GM11168 (cell line): ENCODE results near the gene PITPNM3.

ENCODE experiments used
- in situ Hi-C: fragments of 300-500 bp; cut with MboI; formaldehyde crosslinking; loops from one replicate; pipeline ENCODE4 v1.12.0; 2022; ENCODE audit warnings: low sequenced_read_pairs; ENCODE audit not compliant: unreplicated experiment

The PITPNM3 gene

GRCh38 chr17:6505425-6506142, 50.8 kb downstream of the PITPNM3 start:
- in situ Hi-C loops: no loop called here

- in situ Hi-C loops: no loop called here
Observed at GRCh38 chr17:6503641-6504195, 52.6 kb downstream of the PITPNM3 start.

GRCh38 chr17:6502871-6503509, 53.4 kb downstream of the PITPNM3 start:
- in situ Hi-C loops: no loop called here

GRCh38 chr17:6502142-6502541, 54.2 kb downstream of the PITPNM3 start:
- in situ Hi-C loops: no loop called here

GRCh38 chr17:6501359-6501758, 55.0 kb downstream of the PITPNM3 start:
- in situ Hi-C loops: no loop called here

GRCh38 chr17:6498901-6499540, 57.3 kb downstream of the PITPNM3 start:
- in situ Hi-C loops: no loop called here

GRCh38 chr17:6498356-6498755, 58.0 kb downstream of the PITPNM3 start:
- in situ Hi-C loops: no loop called here

GRCh38 chr17:6497496-6498221, 58.7 kb downstream of the PITPNM3 start:
- in situ Hi-C loops: no loop called here

GRCh38 chr17:6496640-6497441, 59.5 kb downstream of the PITPNM3 start:
- in situ Hi-C loops: no loop called here

- in situ Hi-C loops: no loop called here
Observed at GRCh38 chr17:6496116-6496481, 60.3 kb downstream of the PITPNM3 start.

- in situ Hi-C loops: no loop called here
Observed at GRCh38 chr17:6495450-6496115, 60.8 kb downstream of the PITPNM3 start.

GRCh38 chr17:6494239-6494941, 62.0 kb downstream of the PITPNM3 start:
- in situ Hi-C loops: no loop called here

GRCh38 chr17:6492892-6493674, 63.3 kb downstream of the PITPNM3 start:
- in situ Hi-C loops: no loop called here

GRCh38 chr17:6491071-6491700, 65.2 kb downstream of the PITPNM3 start:
- in situ Hi-C loops: no loop called here

- in situ Hi-C loops: no loop called here
Observed at GRCh38 chr17:6489016-6489550, 67.3 kb downstream of the PITPNM3 start.

- in situ Hi-C loops: no loop called here
Observed at GRCh38 chr17:6488008-6488539, 68.3 kb downstream of the PITPNM3 start.
